Sigmoid colon (tissue), 4 donors: ENCODE measurements around the gene ITPR2.

ENCODE experiments used
- CTCF ChIP-seq, 4 experiments: fragments of 450-650 bp in 3 of 4; fragments of 200-600 bp in 1 of 4; IDR thresholded peaks; one replicate each; pipeline ENCODE4 v1.5.1; 2016 to 2019; ENCODE audit warnings: antibody characterized with exemption in 4 of 4, mild to moderate bottlenecking in 3 of 4, moderate library complexity in 2 of 4
- EP300 ChIP-seq, 4 donors: sonication (generic); formaldehyde crosslinking; IDR thresholded peaks; one replicate each; pipeline ENCODE4 v1.6.1; 2017; ENCODE audit warnings: antibody characterized with exemption in 4 of 4
- POLR2A ChIP-seq, 2 donors: fragments of 450-650 bp; IDR thresholded peaks; one replicate each; pipeline ENCODE4 v1.6.1; 2016; ENCODE audit warnings: antibody characterized with exemption in 2 of 2, mild to moderate bottlenecking in 2 of 2, moderate library complexity in 2 of 2
- POLR2AphosphoS5 ChIP-seq, 4 donors: sonication (generic); formaldehyde crosslinking; IDR thresholded peaks; one replicate each; pipeline ENCODE4 v1.6.1; 2017; ENCODE audit warnings: antibody characterized with exemption in 4 of 4

- TF ChIP-seq CTCF (IDR thresholded peaks at IDR 0.05) (no peak), EP300 (IDR thresholded peaks at IDR 0.05) (no peak), POLR2A (IDR thresholded peaks at IDR 0.05) (no peak), POLR2AphosphoS5 (IDR thresholded peaks at IDR 0.05) (no peak)
These were observed 313.5 kb downstream of the ITPR2 start for GRCh38 chr12:26519462-26519861.
